Measurements from ENCODE around the gene STK25.

STK25 gene

GRCh38 chr2:241554610-241555322, 46.4 kb upstream of the STK25 start:
- no peaks in the 10 kb centered on the region for H3K9me2 ChIP-seq (replicated peaks; ENCODE audit: insufficient read depth, low read length)
- H3K27ac ChIP-seq (ENCODE audit: low read depth, low read length): no peak overlapping the region
- no peaks in the 10 kb centered on the region for H4K20me1 ChIP-seq (ENCODE audit: low read depth, low read length)
- H3F3A ChIP-seq (ENCODE audit: insufficient read depth): 0 out of 2 replicates have a peak, but pooled peaks cover 4% of the 10 kb centered on the region
- TF ChIP-seq EZH2phosphoT487 (conservative IDR thresholded peaks at IDR 0.05; ENCODE audit: low read length): no peak
- TF ChIP-seq, protein P1, sequence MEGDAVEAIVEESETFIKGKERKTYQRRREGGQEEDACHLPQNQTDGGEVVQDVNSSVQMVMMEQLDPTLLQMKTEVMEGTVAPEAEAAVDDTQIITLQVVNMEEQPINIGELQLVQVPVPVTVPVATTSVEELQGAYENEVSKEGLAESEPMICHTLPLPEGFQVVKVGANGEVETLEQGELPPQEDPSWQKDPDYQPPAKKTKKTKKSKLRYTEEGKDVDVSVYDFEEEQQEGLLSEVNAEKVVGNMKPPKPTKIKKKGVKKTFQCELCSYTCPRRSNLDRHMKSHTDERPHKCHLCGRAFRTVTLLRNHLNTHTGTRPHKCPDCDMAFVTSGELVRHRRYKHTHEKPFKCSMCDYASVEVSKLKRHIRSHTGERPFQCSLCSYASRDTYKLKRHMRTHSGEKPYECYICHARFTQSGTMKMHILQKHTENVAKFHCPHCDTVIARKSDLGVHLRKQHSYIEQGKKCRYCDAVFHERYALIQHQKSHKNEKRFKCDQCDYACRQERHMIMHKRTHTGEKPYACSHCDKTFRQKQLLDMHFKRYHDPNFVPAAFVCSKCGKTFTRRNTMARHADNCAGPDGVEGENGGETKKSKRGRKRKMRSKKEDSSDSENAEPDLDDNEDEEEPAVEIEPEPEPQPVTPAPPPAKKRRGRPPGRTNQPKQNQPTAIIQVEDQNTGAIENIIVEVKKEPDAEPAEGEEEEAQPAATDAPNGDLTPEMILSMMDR (IDR thresholded peaks at IDR 0.05; ENCODE audit: insufficient read depth, low read length, poor library complexity, severe bottlenecking): no peak
- H3K79me2 ChIP-seq (ENCODE audit: insufficient read depth, low read length): no peaks in the 10 kb centered on the region
- H3K27me3 ChIP-seq (ENCODE audit: low read length): no peaks in the 10 kb centered on the region
- no peak overlapping the region for H3K9ac ChIP-seq (ENCODE audit: low read length)
- H3K4me3 ChIP-seq (ENCODE audit: insufficient read depth, low read length, poor library complexity, severe bottlenecking): no peak overlapping the region
- H3K9me3 ChIP-seq (ENCODE audit: insufficient read depth, low read length): no peaks in the 10 kb centered on the region
- no peak overlapping the region for H3K4me2 ChIP-seq (ENCODE audit: low read depth, low read length, poor library complexity, severe bottlenecking)
- H3K36me3 ChIP-seq (ENCODE audit: low read length): no peaks in the 10 kb centered on the region
- no peak overlapping the region for H2AFZ ChIP-seq (ENCODE audit: low read depth, low read length, severe bottlenecking)

- H3K9ac ChIP-seq (ENCODE audit: low read length): no peak overlapping the region
- TF ChIP-seq EZH2phosphoT487 (conservative IDR thresholded peaks at IDR 0.05; ENCODE audit: low read length): no peak
- H3F3A ChIP-seq (ENCODE audit: insufficient read depth): 0 out of 2 replicates have a peak, but pooled peaks cover 4% of the 10 kb centered on the region
- H3K4me3 ChIP-seq (ENCODE audit: insufficient read depth, low read length, poor library complexity, severe bottlenecking): no peak overlapping the region
- H3K4me2 ChIP-seq (ENCODE audit: low read depth, low read length, poor library complexity, severe bottlenecking): no peak overlapping the region
- no peaks in the 10 kb centered on the region for H3K27me3 ChIP-seq (ENCODE audit: low read length)
- no peaks in the 10 kb centered on the region for H3K9me2 ChIP-seq (replicated peaks; ENCODE audit: insufficient read depth, low read length)
- no peaks in the 10 kb centered on the region for H3K79me2 ChIP-seq (ENCODE audit: insufficient read depth, low read length)
- no peak overlapping the region for H3K27ac ChIP-seq (ENCODE audit: low read depth, low read length)
- no peak overlapping the region for H2AFZ ChIP-seq (ENCODE audit: low read depth, low read length, severe bottlenecking)
- H4K20me1 ChIP-seq (ENCODE audit: low read depth, low read length): no peaks in the 10 kb centered on the region
- no peaks in the 10 kb centered on the region for H3K36me3 ChIP-seq (ENCODE audit: low read length)
- no peaks in the 10 kb centered on the region for H3K9me3 ChIP-seq (ENCODE audit: insufficient read depth, low read length)
Measured at GRCh38 chr2:241553981-241554380, 45.6 kb upstream of the STK25 start.

GRCh38 chr2:241553512-241553830, 45.1 kb upstream of the STK25 start:
- TF ChIP-seq, protein P1 (IDR thresholded peaks at IDR 0.05; ENCODE audit: insufficient read depth, low read length, poor library complexity, severe bottlenecking): no peak
- no peak for TF ChIP-seq EZH2phosphoT487 (conservative IDR thresholded peaks at IDR 0.05; ENCODE audit: low read length)
- Histone ChIP-seq H3K27ac (ENCODE audit: low read depth, low read length) (no peak overlapping the region), H3K27me3 (ENCODE audit: low read length) (no peaks in the 10 kb centered on the region), H3K9me2 (replicated peaks; ENCODE audit: insufficient read depth, low read length) (no peaks in the 10 kb centered on the region), H3K79me2 (ENCODE audit: insufficient read depth, low read length) (no peaks in the 10 kb centered on the region), H3K9ac (ENCODE audit: low read length) (no peak overlapping the region), H3F3A (ENCODE audit: insufficient read depth) (0 out of 2 replicates have a peak, but pooled peaks cover 4% of the 10 kb centered on the region), H3K4me3 (ENCODE audit: insufficient read depth, low read length, poor library complexity, severe bottlenecking) (no peak overlapping the region), H2AFZ (ENCODE audit: low read depth, low read length, severe bottlenecking) (no peak overlapping the region), H3K9me3 (ENCODE audit: insufficient read depth, low read length) (no peaks in the 10 kb centered on the region), H3K36me3 (ENCODE audit: low read length) (no peaks in the 10 kb centered on the region), H4K20me1 (ENCODE audit: low read depth, low read length) (no peaks in the 10 kb centered on the region), H3K4me2 (ENCODE audit: low read depth, low read length, poor library complexity, severe bottlenecking) (no peak overlapping the region)

DNA sequence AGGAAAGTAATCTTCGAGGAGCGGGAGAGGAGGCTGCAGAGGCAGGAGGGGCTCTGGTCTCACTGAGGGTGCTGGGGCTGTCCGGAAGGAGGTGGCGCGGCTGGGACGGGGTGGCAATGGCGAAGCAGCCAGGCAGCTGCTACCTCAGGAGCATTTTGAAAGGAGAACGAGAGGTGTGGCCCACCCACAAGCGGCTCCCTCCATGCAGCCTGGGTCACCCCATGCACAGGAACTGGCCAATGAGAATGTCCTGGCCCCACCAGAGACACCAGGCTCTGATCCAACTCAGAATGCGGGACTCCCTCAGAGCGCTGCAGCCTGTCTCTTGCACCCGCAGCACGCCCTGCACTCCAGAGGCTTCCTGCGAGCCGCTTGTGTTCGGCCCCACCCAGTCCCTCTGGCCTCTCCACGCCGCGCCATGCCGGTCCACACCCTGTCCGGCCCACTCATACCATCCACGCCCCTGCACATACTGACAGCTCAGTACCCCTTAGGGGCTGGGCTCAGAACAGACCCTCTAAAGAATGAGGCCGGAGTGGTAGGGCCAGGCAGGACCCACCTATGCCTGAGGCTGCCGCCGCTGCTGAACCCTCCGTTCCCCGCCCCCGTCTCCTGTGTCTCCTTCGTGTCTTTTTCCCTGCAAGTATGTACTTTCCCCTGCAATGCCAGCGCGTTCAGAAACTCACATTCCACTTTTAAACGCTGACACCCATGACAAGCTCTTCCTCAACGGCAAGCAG, 43.8 kb upstream of the STK25 start:
- H3K9me3 ChIP-seq (ENCODE audit: insufficient read depth, low read length): no peaks in the 10 kb centered on the region
- no peaks in the 10 kb centered on the region for H3K27me3 ChIP-seq (ENCODE audit: low read length)
- H2AFZ ChIP-seq (ENCODE audit: low read depth, low read length, severe bottlenecking): no peak overlapping the region
- no peak overlapping the region for H3K4me2 ChIP-seq (ENCODE audit: low read depth, low read length, poor library complexity, severe bottlenecking)
- H3K36me3 ChIP-seq (ENCODE audit: low read length): no peaks in the 10 kb centered on the region
- no peak overlapping the region for H3K4me3 ChIP-seq (ENCODE audit: insufficient read depth, low read length, poor library complexity, severe bottlenecking)
- H3K79me2 ChIP-seq (ENCODE audit: insufficient read depth, low read length): no peaks in the 10 kb centered on the region
- H4K20me1 ChIP-seq (ENCODE audit: low read depth, low read length): no peaks in the 10 kb centered on the region
- H3K9me2 ChIP-seq (replicated peaks; ENCODE audit: insufficient read depth, low read length): no peaks in the 10 kb centered on the region
- no peak overlapping the region for H3K27ac ChIP-seq (ENCODE audit: low read depth, low read length)
- no peak for TF ChIP-seq EZH2phosphoT487 (conservative IDR thresholded peaks at IDR 0.05; ENCODE audit: low read length)
- TF ChIP-seq, protein P1 (IDR thresholded peaks at IDR 0.05; ENCODE audit: insufficient read depth, low read length, poor library complexity, severe bottlenecking): no peak
- no peak overlapping the region for H3K9ac ChIP-seq (ENCODE audit: low read length)
- H3F3A ChIP-seq (ENCODE audit: insufficient read depth): 0 out of 2 replicates have a peak, but pooled peaks cover 4% of the 10 kb centered on the region
